Measurements from ENCODE around the gene TEDC2. TPM values are rescaled to one million over a fixed set of nuclear protein-coding genes. Genes with fewer than 3 reads are reported as not detected.

TEDC2 gene
- total RNA-seq, 4 donors from 2014 or later: 0.83 to 0.96 TPM; not detected in 2

DNA sequence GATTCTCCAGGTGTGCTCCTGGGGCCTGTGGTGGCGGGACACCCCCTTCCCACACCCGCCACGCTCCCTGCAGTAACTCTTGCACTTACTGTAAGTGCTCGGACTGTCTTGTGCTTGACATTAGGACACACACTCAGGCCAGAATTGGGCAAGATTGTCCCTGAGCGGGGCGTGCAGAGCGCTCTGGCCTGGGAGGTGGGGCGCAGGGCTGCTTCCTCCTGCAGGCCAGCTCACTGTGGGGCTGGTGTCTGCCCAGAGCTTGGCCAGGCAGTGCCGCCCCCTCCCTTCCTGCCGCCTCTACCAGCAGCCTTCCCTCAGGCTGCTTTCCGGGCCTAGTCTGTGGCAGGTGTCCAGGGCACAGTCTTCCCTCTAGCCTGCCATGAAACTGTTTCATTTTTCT lies 47.8 kb downstream of the TEDC2 start:
- TF ChIP-seq POLR2A (IDR thresholded peaks at IDR 0.05) (no peak), CTCF (IDR thresholded peaks at IDR 0.05) (no peak)

GRCh38 chr16:2508722-2509400 lies 49.0 kb downstream of the TEDC2 start:
- 90 to 93% methylated on average over 12 to 17 of the region's 18 CpGs for WGBS, 2 donors
- peaks cover 6 to 12% of the 10 kb centered on the region in 2 donors for H3K4me1 ChIP-seq
- no peaks in the 10 kb centered on the region for H3K36me3 ChIP-seq
- H3K9me3 ChIP-seq: no peaks in the 10 kb centered on the region
- H3K27ac ChIP-seq: no peak overlapping the region
- no peak overlapping the region for H3K4me3 ChIP-seq (replicated peaks in 1 of 3)
- no peak for DNase-seq
- TF ChIP-seq POLR2A (IDR thresholded peaks at IDR 0.05): no peak
- no peak for TF ChIP-seq CTCF (IDR thresholded peaks at IDR 0.05)
- intact Hi-C loops (cut with DNase I): no loop called here
- no peaks in the 10 kb centered on the region for H3K27me3 ChIP-seq

More for the DNA sequence above, 47.8 kb downstream of the TEDC2 start:
- Histone ChIP-seq H3K4me1 (peaks cover 9% of the 10 kb centered on the region in 2 donors), H3K4me3 (replicated peaks in 1 of 3) (no peak overlapping the region), H3K27me3 (no peaks in the 10 kb centered on the region), H3K27ac (no peak overlapping the region), H3K36me3 (no peaks in the 10 kb centered on the region), H3K9me3 (no peaks in the 10 kb centered on the region)
- no peak for DNase-seq
- intact Hi-C loops (cut with DNase I): no loop called here
- 87 to 97% methylated on average over 11 of the region's 11 CpGs for WGBS, 2 donors

- Histone ChIP-seq H3K4me1 (peaks cover 16 to 26% of the 10 kb centered on the region in 2 donors), H3K4me3 (replicated peaks in 1 of 3) (no peak overlapping the region), H3K27ac (no peak overlapping the region), H3K36me3 (no peaks in the 10 kb centered on the region), H3K9me3 (no peaks in the 10 kb centered on the region), H3K27me3 (no peaks in the 10 kb centered on the region)
- peak; percentile 35 to 53 for DNase-seq
- 53 to 61% methylated on average over 24 of the region's 24 CpGs for WGBS, 2 donors
- intact Hi-C loops (cut with DNase I): no loop called here
- TF ChIP-seq POLR2A (IDR thresholded peaks at IDR 0.05) (no peak), CTCF (IDR thresholded peaks at IDR 0.05) (no peak)
Observed at GRCh38 chr16:2511128-2511800, 51.4 kb downstream of the TEDC2 start.

DNA sequence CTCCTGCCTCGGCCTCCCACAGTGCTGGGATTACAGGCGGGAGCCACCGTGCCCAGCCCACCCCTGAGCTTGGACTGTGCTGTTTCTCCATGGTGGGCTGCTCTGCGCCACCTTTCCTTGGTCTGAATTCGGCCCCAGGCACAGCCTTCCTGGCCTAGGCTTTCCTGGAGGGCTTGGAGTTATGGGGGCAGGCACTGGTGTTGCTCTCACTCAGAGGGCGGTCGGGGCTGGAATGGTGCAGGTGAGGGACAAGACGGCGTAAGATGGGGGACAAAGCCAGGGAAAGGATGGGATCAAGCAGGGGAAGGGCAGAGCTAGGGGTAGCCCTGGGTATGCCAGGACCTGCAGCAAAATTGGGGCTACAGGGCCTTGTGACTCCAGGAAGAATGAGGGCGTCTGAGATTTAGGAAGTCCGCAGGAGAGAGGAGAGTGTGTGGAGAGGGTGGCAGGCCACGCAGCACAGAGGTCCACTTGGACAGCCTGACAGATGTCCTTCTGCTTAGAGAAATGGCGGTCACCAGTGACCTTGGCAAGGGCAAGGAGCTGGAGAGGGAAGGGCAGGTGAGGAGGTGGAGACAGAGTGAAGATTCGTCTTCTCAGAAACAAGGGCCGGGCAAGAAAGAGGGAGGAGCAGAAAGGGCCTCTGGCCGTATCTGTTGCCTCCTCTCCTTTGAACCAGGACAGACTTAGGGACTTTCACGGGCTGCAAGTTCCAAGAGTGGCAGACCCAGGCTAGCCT lies 52.3 kb downstream of the TEDC2 start:
- peak overlapping the region; percentile 50 to 98 (median 95) for H3K27ac ChIP-seq
- H3K27me3 ChIP-seq: no peaks in the 10 kb centered on the region
- no peak for TF ChIP-seq POLR2A (IDR thresholded peaks at IDR 0.05)
- no peak for TF ChIP-seq CTCF (IDR thresholded peaks at IDR 0.05)
- H3K36me3 ChIP-seq: no peaks in the 10 kb centered on the region
- no peak overlapping the region for H3K4me3 ChIP-seq (replicated peaks in 1 of 3)
- H3K4me1 ChIP-seq: peaks cover 23 to 35% of the 10 kb centered on the region in 2 donors
- intact Hi-C loops (cut with DNase I): no loop called here
- WGBS, 2 donors: 83% methylated on average over 17 of the region's 17 CpGs
- no peak for DNase-seq
- no peaks in the 10 kb centered on the region for H3K9me3 ChIP-seq
